ENCODE measurements around the gene ME3.

DNA sequence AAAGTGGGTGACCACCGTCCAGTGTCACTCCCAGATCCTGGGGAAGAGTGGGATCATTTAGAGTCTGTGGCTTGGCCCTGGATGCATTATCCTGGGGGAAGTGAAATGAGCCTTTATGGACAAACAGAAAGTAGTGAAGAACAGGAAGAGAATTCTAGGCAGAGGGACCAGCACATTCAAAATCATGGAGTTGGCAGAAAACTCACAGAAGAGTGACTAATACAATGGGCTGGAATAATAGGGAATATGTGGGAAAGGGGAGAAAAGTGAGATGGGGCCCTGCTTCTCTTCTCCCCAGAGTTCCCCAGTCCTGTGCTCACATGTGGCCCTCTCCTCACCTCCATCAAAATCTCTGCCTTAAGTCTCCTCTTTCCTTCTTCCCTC lies 213.4 kb downstream of the ME3 start:
- TF ChIP-seq, protein P1, sequence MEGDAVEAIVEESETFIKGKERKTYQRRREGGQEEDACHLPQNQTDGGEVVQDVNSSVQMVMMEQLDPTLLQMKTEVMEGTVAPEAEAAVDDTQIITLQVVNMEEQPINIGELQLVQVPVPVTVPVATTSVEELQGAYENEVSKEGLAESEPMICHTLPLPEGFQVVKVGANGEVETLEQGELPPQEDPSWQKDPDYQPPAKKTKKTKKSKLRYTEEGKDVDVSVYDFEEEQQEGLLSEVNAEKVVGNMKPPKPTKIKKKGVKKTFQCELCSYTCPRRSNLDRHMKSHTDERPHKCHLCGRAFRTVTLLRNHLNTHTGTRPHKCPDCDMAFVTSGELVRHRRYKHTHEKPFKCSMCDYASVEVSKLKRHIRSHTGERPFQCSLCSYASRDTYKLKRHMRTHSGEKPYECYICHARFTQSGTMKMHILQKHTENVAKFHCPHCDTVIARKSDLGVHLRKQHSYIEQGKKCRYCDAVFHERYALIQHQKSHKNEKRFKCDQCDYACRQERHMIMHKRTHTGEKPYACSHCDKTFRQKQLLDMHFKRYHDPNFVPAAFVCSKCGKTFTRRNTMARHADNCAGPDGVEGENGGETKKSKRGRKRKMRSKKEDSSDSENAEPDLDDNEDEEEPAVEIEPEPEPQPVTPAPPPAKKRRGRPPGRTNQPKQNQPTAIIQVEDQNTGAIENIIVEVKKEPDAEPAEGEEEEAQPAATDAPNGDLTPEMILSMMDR (IDR thresholded peaks at IDR 0.05): no peak
- TF ChIP-seq NR3C1 (CRISPR knock-in tag; conservative IDR thresholded peaks at IDR 0.05; ENCODE audit: low read depth): no peak
- TF ChIP-seq GABPB1 (CRISPR knock-in tag; IDR thresholded peaks at IDR 0.05): no peak
- TF ChIP-seq CBFB (CRISPR knock-in tag; IDR thresholded peaks at IDR 0.05; ENCODE audit: low read depth): no peak
